Measurements from ENCODE around the gene TRAF7. TPM values are rescaled to one million over a fixed set of nuclear protein-coding genes. Genes with fewer than 3 reads are reported as not detected.

Gene TRAF7
- total and polyA plus RNA-seq, 2 of the 13 experiments (the other 11 are each of a cell fraction or from before 2014, with no cell fraction given), result 47.9 to 65.6 TPM

GRCh38 chr16:2157480-2158261, 2.1 kb downstream of the TRAF7 start (continued):
- peak; percentile 65; the same call in 1 of the 2 replicates for TF ChIP-seq ZNF281 (CRISPR knock-in tag; IDR thresholded peaks at IDR 0.05; ENCODE audit: borderline replicate concordance)
- TF ChIP-seq ADNP (CRISPR knock-in tag; IDR thresholded peaks at IDR 0.05), result no peak
- no peak for TF ChIP-seq ZNF232 (CRISPR knock-in tag; IDR thresholded peaks at IDR 0.05; ENCODE audit: borderline replicate concordance)
- TF ChIP-seq ZBTB7B (CRISPR knock-in tag; IDR thresholded peaks at IDR 0.05), result peak; percentile 74; the same call in 1 of the 2 replicates
- TF ChIP-seq PPARG (CRISPR knock-in tag; conservative IDR thresholded peaks at IDR 0.05), result peak; percentile 77
- peak; percentile 51 for TF ChIP-seq ZMYM4 (CRISPR knock-in tag; IDR thresholded peaks at IDR 0.05)
- TF ChIP-seq GABPB1 (CRISPR knock-in tag; IDR thresholded peaks at IDR 0.05), result peak; percentile 55
- peak; percentile 73; the same call in 1 of the 2 replicates for TF ChIP-seq ISL2 (CRISPR knock-in tag; IDR thresholded peaks at IDR 0.05)
- 0 out of 2 replicates have a peak, but pooled peaks have one; percentile 44 for TF ChIP-seq AHDC1 (CRISPR knock-in tag; IDR thresholded peaks at IDR 0.05; ENCODE audit: borderline replicate concordance)
- peak; percentile 95 for TF ChIP-seq GATAD2A (CRISPR knock-in tag; IDR thresholded peaks at IDR 0.05)
- TF ChIP-seq ZNF597 (CRISPR knock-in tag; IDR thresholded peaks at IDR 0.05), result no peak
- TF ChIP-seq ZBTB33 (CRISPR knock-in tag; IDR thresholded peaks at IDR 0.05), result peak; percentile 61
- TF ChIP-seq ZSCAN30 (CRISPR knock-in tag; IDR thresholded peaks at IDR 0.05), result no peak
- peak; percentile 74 for TF ChIP-seq KAT7 (CRISPR knock-in tag; IDR thresholded peaks at IDR 0.05; ENCODE audit: borderline replicate concordance)
- TF ChIP-seq TEAD3 (CRISPR knock-in tag; optimal IDR thresholded peaks at IDR 0.05; ENCODE audit: borderline replicate concordance), result peak; percentile 62
- TF ChIP-seq SP5 (CRISPR knock-in tag; IDR thresholded peaks at IDR 0.05; ENCODE audit: borderline replicate concordance, low read depth), result peak; percentile 75
- peak; percentile 44; the same call in 1 of the 3 replicates for TF ChIP-seq MXI1 (IDR thresholded peaks at IDR 0.05; ENCODE audit: borderline replicate concordance, low read depth, low read length)
- TF ChIP-seq JUND (CRISPR knock-in tag; IDR thresholded peaks at IDR 0.05), result no peak
